Subcutaneous abdominal adipose tissue (tissue), 5 donors: Measurements from ENCODE around the gene PRR15L.

Experiments
- H3K27ac ChIP-seq: one replicate; pipeline ENCODE4 v1.7.0; 2013; ENCODE audit warnings: low read depth, mild to moderate bottlenecking, inconsistent platforms, low read length, moderate library complexity
- H3K27me3 ChIP-seq, 5 donors: one replicate each; pipeline ENCODE4 v1.7.0; 2013; ENCODE audit warnings: low read length in 5 of 5, inconsistent platforms in 1 of 5; ENCODE audit not compliant: control insufficient read depth in 5 of 5, insufficient read depth in 4 of 5
- H3K36me3 ChIP-seq, 5 donors: one replicate each; pipeline ENCODE4 v1.7.0; 2013; ENCODE audit warnings: low read length in 5 of 5; ENCODE audit not compliant: control insufficient read depth in 5 of 5, insufficient read depth in 5 of 5
- H3K4me1 ChIP-seq, 5 donors: one replicate each; pipeline ENCODE4 v1.7.0; 2013; ENCODE audit warnings: low read length in 5 of 5, mild to moderate bottlenecking in 3 of 5, moderate library complexity in 1 of 5; ENCODE audit not compliant: control insufficient read depth in 5 of 5, insufficient read depth in 5 of 5
- H3K4me3 ChIP-seq, 5 donors: one replicate each; pipeline ENCODE4 v1.7.0; 2013; ENCODE audit warnings: low read length in 5 of 5, low read depth in 1 of 5
- H3K9ac ChIP-seq, 5 donors: one replicate each; pipeline ENCODE4 v1.7.0; 2013; ENCODE audit warnings: low read length in 5 of 5, mild to moderate bottlenecking in 4 of 5, moderate library complexity in 3 of 5
- H3K9me3 ChIP-seq, 5 donors: one replicate each; pipeline ENCODE4 v1.7.0; 2013; ENCODE audit warnings: low read length in 5 of 5; ENCODE audit not compliant: control insufficient read depth in 5 of 5
- donor health status: healthy.
- donor health status: healthy.
- donor health status: healthy.
- donor health status: healthy.
- donor health status: healthy.

The PRR15L gene

DNA sequence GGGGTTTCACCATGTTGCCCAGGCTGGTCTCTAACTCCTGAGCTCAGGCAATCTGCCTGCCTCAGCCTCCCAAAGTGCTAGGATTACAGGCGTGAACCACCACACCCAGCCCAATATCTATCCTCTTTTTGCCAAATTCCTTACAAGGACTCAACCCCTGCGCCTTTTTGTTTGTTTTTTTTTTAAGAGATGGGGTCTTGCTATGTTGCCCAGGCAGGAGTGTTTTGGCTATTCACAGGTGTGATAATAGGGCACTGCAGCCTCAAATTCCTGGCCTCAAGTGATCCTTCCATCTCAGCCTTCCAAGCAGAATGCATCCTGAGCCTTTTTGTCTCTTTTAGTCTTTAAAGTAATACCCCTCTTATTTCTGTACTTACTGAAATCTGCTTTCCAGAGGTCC, 44.6 kb downstream of the PRR15L start:
- Histone ChIP-seq H3K9me3 (no peaks in the 10 kb centered on the region), H3K4me1 (peaks cover 0 to 32% (median 25%) of the 10 kb centered on the region in 5 donors), H3K27me3 (no peaks in the 10 kb centered on the region), H3K9ac (no peak overlapping the region), H3K36me3 (peaks cover 0 to 20% (median 16%) of the 10 kb centered on the region in 5 donors), H3K27ac (no peak overlapping the region), H3K4me3 (no peak overlapping the region)

DNA sequence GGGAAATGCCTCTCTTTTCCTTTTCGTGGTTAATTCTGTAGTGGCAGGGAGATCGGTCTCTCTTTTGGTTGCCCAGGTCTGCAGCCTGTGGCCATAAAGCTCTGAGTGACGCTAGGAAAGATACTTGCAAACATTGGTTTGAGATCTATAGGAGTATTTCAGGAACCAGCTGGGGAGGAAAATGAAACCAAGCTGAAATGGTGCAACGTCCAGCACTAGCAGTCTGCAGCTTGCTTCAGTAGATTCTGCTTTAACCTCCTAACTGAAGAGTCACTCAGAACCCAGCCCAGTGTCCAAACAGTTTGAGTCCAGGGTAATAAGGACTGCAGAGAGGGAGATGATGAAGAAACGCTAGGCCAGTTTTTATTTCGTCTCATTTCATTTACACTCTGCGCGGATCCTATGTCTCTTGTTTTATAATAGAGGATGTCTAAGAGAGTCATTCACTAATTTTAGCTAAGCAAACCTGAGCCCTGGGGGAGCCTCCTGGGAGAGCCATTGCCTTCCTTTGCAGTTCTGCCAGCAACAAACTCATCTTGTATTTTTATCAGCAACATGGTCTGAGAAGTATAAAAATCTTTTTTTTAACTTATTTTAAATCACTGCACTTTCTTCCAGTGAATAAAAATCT, 49.6 kb downstream of the PRR15L start:
- peak overlapping the region in 1 of 5 donors; percentile 37 for H3K4me3 ChIP-seq
- H3K4me1 ChIP-seq, result peaks cover 11 to 55% (median 47%) of the 10 kb centered on the region in 5 donors
- H3K27ac ChIP-seq, result no peak overlapping the region
- H3K36me3 ChIP-seq, result peaks cover 0 to 3% (median 0%) of the 10 kb centered on the region in 5 donors
- H3K27me3 ChIP-seq, result no peaks in the 10 kb centered on the region
- peak overlapping the region in 1 of 5 donors; percentile 53 for H3K9ac ChIP-seq
- no peaks in the 10 kb centered on the region for H3K9me3 ChIP-seq

DNA sequence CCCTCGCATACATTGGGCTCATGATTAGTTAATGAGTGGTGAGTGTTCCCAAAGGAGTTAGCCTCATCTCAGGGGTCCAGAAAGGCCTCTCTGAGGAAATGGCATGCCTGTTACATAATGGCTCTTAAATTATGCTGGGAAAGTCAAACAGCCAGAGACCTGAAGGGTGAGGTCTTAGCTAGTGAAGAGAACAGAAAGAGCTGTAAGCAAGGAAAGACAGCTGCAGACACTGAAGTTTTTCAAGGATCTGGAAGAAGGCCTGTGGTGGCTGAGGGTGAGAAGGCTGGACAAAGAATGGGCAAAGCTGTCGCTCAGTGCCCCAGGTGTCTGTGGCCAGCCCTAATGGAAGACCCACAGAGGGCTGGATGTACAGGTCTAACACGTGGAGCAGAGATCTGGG, 51.2 kb downstream of the PRR15L start:
- Histone ChIP-seq H3K36me3 (peaks cover 0 to 3% (median 0%) of the 10 kb centered on the region in 5 donors), H3K27me3 (no peaks in the 10 kb centered on the region), H3K9me3 (no peaks in the 10 kb centered on the region), H3K4me1 (peaks cover 11 to 55% (median 50%) of the 10 kb centered on the region in 5 donors), H3K4me3 (no peak overlapping the region), H3K27ac (peak overlapping the region; percentile 78), H3K9ac (peak overlapping the region in 3 of 5 donors; percentile 6 to 67 (median 60))

GRCh38 chr17:47905221-47905733, 52.4 kb downstream of the PRR15L start:
- peak overlapping the region in 3 of 5 donors; percentile 60 to 68 (median 67) for H3K9ac ChIP-seq
- H3K36me3 ChIP-seq, result peaks cover 0 to 3% (median 0%) of the 10 kb centered on the region in 5 donors
- H3K4me3 ChIP-seq, result peak overlapping the region in 2 of 5 donors; percentile 29 to 31
- H3K27me3 ChIP-seq, result no peaks in the 10 kb centered on the region
- H3K27ac ChIP-seq, result peak overlapping the region; percentile 78
- H3K9me3 ChIP-seq, result no peaks in the 10 kb centered on the region
- H3K4me1 ChIP-seq, result peaks cover 11 to 61% (median 58%) of the 10 kb centered on the region in 5 donors

- Histone ChIP-seq H3K9me3 (no peaks in the 10 kb centered on the region), H3K27me3 (no peaks in the 10 kb centered on the region), H3K36me3 (peaks cover 0 to 5% (median 0%) of the 10 kb centered on the region in 5 donors), H3K9ac (peak overlapping the region in 1 of 5 donors; percentile 9), H3K4me1 (peaks cover 16 to 65% (median 61%) of the 10 kb centered on the region in 5 donors), H3K27ac (no peak overlapping the region), H3K4me3 (no peak overlapping the region)
Measured at GRCh38 chr17:47902039-47902744, 55.5 kb downstream of the PRR15L start.
